Right lobe of liver (tissue), 4 donors: ENCODE data around the gene ZNF189.

Experiments used
- POLR2A ChIP-seq: fragments of 450-650 bp; IDR thresholded peaks from one replicate; pipeline ENCODE4 v1.6.1; 2017; ENCODE audit warnings: antibody characterized with exemption, mild to moderate bottlenecking
- TF ChIP-seq, protein P1 (sequence below), 4 donors: fragments of 200-600 bp in 3 of 4; fragments of 450-650 bp in 1 of 4; IDR thresholded peaks; one replicate each; pipeline versions ENCODE4 v1.5.1 to v1.8.0; 2016 to 2022; ENCODE audit warnings: antibody characterized with exemption in 4 of 4, mild to moderate bottlenecking in 2 of 4
- donor health status: DM: no; HTN: no; CAD: no.
- donor health status: DM: no; HTN: no; CAD: no.
- donor health status: DM: no; HTN: yes; CAD: no.

GRCh38 chr9:101354765-101355708 lies 43.6 kb upstream of the ZNF189 start:
- TF ChIP-seq, protein P1, sequence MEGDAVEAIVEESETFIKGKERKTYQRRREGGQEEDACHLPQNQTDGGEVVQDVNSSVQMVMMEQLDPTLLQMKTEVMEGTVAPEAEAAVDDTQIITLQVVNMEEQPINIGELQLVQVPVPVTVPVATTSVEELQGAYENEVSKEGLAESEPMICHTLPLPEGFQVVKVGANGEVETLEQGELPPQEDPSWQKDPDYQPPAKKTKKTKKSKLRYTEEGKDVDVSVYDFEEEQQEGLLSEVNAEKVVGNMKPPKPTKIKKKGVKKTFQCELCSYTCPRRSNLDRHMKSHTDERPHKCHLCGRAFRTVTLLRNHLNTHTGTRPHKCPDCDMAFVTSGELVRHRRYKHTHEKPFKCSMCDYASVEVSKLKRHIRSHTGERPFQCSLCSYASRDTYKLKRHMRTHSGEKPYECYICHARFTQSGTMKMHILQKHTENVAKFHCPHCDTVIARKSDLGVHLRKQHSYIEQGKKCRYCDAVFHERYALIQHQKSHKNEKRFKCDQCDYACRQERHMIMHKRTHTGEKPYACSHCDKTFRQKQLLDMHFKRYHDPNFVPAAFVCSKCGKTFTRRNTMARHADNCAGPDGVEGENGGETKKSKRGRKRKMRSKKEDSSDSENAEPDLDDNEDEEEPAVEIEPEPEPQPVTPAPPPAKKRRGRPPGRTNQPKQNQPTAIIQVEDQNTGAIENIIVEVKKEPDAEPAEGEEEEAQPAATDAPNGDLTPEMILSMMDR (IDR thresholded peaks at IDR 0.05): no peak
- no peak for TF ChIP-seq POLR2A
